NCI-H1105 treated with DMSO at 0.1 percent for 48 hours (cell line): ENCODE data around the gene ANKAR.

ENCODE experiments used
- DNase-seq: peaks from one replicate; lab custom pipeline; 2025; lab: John Stamatoyannopoulos, UW

ANKAR gene

DNA sequence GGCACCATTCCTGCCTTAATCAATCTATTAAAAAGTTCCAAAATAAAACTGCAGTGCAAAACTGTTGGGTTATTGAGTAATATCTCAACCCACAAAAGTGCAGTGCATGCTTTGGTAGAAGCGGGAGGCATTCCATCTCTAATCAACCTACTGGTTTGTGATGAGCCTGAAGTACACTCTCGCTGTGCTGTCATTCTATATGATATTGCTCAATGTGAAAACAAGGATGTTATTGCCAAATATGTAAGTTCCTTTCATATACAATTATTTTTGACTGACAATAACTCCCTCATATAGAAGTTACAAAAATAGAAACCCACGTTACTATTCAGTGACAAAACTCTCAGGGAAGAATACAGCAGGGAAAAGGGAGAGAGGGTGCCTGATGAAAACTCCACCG lies 45.1 kb downstream of the ANKAR start:
- DNase-seq = no peak

DNA sequence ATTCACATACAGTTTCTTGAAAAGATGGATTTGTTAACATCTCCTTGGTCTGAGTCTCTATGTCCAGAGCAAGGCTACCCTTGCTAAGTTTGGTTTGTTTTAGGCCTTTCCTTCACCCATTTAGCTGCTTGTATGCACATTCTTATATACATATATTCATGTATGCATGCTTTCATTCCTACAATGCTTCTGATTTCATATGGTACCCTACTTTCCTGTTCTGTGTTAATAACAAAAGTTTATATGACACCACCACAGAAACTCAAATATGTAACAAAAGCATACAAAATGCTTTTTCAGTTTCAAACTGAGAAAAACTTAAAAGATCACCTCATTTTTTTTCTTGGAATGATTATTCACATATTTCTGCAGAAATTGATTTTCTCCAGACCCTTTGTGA lies 48.7 kb downstream of the ANKAR start:
- no peak for DNase-seq
